GM19397 (cell line): ENCODE results near the gene CCM2.

ENCODE experiments used
- ATAC-seq: cut with Tn5 transposase; IDR thresholded peaks from one replicate; pipeline ENCODE4 v1.9.1; 2021; ENCODE audit warnings: mild to moderate bottlenecking, moderate library complexity; ENCODE audit not compliant: unreplicated experiment

CCM2 gene

DNA sequence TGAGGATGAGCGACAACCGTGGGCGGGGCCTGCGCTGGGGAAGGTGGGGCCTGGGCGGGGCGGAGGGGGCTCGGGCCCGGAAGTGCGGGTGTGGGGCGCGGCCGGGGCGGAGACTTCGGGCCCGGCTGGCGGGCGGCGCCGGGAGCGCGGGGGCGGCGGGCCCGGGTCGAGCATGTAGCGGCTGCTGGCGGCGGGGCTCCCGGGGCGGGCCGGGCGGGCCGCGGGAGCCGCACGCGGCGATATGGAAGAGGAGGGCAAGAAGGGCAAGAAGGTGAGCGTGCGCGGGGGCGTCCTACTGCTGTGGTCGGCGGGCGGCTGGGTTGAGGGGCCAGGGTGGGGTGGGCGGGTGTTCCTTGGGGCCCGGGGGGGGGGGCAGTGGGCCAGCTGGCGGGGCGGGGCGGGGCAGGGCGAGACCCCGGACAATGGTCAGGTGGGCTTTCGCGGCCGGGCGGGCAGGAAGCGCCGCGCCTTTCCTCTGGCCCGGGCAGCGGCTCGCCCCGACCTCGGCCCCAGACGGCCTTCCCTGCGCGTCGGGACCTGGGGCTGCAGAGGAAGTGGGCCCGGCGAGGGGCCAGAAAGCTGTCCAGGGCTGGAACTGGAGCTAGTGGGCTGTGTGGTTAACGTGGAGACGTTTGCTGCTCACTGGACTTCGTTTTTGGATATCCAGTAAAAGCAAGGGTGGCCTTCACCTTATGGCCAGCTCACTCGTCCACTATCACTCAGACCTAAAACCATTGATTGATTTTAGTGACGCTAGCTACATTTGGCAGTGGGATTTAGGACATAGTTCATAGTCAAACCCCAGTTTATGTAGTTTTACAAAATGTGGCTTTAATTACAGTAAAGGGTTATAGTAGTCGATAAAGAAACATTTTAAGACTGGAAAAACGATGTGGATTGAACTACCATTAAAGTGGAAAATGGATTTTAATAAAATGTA lies at the start of gene CCM2:
TSS of gene CCM2 (plus strand) at position 109 of the 940 bp plus-strand sequence. CDS start at position 242, 133 bp downstream.
- peak; percentile 5 for ATAC-seq

DNA sequence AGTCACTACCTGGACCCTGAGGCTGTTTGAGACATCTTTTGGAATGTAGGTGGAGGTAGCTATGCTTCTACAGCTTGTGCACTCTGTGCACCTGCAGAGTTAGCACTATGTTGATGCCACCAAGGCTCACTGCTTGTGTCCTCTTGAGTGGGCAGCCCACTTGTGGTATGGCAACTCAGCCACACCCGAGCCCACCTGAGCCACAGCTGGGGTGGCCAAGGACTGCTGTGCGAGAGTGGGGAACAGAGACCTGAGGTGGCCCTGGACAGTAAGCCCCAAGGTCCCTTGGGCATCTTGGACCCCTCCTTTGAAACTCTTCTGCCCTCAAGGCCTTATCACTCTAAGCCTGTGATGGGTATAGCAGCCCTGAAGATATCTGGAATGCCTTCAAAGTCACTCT lies 46.8 kb upstream of the CCM2 start:
- no peak for ATAC-seq

DNA sequence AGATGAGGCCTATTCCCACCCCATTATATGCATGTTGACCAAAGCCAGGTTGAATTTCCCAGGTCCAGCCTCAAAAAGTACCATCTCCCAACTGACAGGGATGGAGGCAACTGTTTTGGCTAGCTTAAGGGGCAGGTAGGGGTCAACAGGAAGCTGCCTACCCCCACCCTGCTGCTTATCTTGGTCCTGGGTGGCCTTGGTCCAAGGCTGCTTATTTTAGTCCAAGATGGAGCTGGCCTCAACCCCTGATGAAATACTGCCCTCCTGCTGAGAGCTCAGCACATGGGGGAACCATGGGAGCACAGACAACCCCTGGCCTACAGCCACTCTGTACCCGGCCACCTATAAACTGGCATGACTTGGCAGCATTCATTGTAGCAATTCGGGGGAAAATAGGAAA lies 44.3 kb upstream of the CCM2 start:
- no peak for ATAC-seq

DNA sequence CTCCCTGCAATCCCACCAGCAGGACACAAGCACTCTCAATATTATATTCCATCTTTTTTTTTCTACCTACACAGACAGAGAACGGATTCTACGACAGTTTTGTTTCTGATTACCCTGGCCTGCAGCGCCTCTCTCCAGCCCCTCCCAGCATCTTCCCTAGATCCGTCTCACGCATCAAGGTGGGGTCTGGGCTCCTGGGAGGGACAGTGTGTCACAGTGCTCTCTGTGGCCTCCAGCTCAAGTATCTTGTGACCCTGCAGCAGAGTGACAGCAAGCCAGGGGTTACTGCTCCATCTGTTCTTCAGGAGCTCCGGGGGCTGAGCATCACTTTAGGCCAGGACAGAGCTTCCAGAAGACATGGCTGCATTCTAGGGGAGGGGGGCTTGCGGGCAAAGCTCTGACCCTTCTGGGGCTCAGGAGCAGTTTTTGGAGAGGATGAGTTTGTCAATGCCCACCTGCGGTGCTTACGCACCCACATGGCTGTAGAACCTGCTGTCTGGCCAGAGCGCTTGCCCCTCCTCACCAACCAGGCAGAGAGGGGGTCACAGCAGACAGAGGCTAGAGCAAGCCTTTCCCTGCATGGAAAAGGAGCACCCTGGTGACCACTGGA lies 43.7 kb upstream of the CCM2 start:
- ATAC-seq: no peak

DNA sequence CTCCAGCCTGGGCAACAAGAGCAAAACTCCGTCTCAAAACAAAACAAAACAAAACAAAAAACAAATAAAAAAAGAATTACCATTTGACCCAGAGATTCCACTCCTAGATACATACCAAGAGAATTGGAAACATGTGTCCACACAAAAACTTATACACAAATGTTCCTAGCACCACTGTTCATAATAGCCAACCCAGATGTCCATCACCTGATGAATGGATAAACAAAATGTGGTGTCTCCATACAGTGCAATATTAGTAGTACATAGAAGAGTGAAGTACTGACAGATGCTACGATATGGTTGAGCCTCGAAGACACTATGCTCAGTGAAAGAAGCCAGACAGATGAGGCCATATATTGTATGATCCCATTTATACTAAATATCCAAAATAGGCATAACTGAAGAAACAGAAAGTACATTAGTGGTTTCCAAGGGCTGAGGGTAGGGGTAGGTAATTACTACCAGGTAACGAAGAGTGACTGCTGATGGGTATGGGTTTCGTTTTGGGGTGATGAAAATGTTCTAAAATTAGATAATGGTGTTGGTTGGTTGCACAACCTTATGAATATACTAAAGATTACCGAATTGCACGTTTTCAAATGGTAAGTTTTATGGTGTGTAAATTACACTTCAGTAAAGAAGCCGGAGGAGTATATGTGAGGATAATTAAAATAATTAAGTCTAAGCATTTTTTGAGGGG lies 41.2 kb upstream of the CCM2 start:
- ATAC-seq: no peak

DNA sequence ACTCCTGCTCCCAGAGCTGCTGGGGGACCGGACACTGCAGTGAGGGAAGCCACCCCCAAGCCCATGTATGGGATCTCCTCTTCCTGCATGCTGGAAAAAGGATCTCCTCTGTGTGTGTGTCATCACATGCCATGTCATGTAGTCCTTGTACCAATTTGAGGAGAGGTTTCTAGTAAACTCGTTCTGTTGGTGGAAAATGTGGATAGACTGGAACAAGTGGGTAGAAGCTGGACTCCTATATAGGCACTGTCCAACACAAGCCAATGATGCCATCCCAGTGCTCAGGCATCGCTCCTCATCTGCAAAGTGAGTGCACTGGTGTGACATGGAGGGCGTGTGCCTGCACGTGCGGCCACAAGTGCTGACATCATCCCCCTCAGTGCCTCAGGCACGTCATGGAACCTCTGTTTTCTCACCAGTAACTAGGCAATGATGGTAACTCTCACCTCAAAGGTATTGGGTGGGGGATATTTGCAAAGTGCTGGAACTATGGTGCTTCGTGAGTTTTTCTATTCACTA lies 40.5 kb upstream of the CCM2 start:
- ATAC-seq: no peak

DNA sequence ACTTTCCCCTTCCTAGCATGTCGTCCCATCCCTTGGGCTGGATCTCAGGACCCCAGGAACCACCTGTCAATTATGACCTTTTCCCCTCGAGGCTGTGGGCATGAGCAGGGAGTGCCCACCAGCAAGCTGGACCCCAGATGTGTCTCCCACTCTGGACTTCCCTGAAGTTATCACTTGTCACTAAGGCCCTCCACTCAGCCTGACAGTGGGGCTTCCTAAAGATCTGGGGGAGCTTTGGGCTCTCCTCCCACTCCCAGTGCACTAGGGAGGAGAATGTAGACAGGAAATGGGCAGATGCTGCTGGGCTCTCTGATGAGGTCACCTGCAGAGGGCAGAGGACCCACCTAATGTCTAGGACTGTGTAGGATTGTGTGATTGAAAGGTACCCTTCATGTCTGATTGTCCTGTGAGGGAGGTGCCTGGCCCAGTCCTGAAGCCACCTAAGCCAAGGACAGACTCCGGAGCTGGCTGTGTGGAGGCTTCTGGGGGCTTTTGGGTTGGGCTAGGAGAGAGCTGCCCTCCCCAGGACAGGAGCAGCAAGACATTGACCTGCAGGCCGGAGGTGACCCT lies 39.9 kb upstream of the CCM2 start:
- no peak for ATAC-seq

DNA sequence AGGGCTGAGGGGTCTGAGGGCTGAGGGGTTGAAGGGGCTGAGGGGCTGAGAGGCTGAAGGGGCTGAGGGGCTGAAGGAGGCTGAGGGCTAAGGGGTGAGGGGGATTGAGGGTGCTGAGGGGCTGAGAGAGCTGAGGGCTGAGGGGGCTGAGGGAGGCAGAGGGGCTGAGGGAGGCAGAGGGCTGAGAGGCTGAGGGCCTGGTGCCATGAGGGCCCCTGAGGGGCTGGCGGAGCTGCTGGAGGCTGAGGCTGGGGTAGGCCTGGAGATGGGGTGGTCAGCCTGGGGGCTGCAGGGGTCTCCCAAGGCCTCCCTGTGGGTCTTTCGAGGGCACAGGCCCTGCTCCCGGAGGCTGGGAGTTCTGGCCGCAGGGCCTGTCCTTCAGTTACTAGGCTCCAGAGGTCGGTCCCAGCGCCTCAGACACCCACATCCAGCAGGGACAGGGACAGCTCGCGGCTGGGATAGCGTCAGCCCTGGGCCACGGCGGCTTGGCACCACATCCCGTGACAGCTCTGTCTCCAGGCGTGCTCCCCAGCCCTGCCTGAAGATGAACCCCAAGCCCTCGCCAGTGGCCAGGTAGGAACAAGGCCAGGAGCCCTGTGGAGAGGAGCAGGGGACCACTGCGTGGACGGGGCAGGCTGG lies 38.0 kb upstream of the CCM2 start:
- ATAC-seq: no peak

DNA sequence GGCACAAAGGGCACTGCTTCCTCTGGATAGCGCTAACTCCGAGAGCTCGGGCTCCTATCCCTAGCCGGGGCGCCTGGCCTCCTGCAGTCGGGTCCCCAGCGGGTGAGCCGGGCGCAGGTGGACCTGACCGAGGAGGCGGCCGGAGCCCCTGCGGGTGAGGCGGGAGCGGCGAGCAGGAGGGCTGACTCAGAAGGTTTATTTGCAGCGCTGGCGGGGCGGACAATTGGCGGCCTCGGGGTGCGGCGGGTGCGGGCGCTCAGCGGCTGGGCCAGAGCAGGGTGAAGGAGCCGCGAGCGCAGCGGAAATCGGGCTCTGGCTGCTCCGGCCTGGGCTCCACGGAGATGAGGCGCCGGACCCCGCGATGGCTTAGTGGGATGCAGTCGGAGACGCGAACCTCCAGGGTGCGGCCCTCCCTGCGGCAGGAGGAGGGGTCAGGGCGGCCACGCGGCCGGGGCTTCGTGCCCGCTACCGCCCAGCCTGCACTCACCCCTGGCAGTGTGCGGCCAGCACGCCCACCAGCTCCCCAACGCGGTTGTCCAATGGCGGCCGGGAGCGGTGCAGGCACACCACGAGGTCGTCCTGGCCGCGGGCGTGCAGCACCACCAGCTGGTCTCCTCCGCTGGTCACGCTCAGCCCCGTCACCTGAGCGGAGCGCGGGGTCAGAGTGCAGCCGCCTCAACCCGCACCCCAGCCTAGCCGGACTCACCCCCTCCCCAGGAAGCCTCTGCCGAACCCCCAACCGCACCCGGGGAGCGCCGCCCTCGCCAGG lies 37.3 kb upstream of the CCM2 start:
- ATAC-seq: no peak

DNA sequence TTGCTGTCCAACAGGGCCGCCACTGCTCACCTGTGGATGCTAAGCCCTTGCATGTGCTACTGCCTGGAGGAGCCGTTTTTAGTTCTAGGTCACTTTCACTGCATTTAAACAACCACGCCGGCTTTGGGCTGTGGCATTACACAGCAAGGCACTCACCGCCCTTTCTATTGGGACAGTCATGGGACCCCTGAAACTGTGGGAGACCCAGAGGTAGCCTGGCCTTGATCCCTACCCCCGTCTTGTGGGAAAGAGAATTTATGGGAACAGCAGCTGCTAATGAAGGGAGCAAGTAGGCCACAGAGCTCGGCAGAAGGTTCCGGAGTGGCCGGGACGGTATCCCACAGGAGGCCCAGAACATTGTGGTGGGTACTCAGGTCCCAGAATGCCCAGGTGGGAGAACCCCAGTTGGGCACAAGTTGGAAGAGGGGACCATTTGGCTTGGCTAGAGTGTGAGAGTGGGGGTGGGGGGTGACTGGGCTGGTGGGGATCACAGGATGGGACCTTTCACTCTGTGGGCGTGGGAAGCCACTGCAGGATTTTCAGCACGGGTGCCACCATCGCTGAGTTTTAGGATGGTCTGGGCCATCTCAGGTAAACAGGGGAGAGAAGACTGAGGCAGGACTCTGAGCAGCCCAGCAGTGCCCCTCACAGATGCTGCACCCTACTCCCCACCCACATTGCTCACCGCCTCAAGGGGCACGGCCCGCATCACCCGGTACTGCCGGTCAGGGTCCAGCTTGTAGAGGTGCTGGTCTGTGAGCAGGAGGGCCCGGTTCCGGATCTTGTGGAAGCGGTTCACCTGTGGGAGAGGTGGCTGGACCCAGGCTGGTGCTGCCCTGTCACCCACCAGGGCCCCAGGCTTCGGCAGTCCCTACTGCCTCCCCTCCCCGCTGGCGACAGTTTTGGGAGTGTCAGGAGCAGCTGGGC lies 36.4 kb upstream of the CCM2 start:
- ATAC-seq: no peak

DNA sequence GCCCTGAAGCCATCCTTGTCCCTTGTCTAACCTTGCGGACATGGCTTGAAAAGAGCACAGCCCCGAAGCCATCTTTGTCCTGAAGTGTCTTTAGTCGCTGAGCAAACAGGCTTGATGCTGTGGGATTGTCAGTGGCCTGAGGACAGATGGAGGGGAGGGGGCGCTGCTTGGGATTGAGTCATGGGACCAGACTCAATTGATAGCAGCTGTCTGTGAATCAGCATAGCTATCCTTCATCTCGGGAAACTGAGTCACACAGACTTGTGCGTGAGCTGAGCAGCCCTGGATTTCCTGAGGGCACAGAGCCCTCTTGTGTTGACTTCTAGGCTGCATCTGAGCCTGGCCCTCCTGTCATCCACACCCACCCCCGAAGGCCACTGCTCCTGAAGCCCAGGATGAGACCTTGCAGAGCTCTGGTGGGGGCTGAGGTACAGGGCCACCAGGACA lies 35.6 kb upstream of the CCM2 start:
- ATAC-seq: no peak

DNA sequence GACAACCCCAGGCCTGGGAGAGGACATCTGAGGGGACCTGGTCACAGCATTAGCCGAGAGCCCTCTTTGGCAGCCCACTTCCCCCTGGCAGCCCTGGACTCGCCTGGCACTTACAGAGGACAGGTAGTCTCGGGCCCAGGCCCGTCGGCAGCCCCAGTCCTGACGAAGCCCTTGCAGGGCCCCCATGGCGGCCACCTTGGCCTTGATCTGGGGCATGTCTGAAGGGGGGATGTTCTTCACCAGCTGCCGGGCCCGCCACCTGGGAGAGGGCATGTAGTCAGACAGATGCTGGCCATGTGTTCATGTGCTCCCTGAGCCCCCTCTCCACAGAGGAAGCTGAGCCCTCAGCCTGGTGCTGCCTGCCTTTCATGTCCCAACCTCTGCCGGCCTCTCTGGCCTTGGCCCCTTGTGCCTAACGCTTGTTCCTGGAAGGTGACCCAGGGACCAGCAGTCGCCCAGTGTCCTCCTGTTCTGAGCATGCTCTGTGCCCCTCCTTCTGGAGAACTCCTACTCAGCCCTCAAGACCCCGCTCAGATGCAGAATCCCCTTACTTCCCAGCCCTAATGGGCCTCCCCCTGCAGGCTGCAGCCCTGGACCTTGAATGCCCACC lies 35.1 kb upstream of the CCM2 start:
- no peak for ATAC-seq

DNA sequence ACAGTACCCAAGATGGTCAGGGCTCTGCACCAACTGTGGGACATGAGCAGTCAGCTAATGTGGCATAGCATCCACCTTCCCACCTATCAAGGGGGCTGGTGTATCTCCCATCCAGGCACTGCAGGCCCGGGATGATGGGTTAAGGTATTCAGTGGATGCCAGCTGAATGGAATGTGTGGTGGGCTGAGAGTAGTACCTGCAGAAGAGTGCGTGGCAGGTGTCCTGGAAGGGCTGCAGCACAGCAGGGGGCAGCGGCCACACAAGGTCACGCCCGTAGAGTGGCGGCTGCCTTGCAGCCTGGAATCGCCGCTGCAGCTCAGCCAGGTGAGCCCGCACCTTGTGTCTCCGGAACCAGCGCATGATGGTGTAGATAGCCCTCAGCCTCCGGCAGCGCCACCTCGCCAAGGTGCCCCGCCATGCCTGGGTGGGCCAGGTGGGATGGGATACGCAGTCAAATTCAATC lies 34.5 kb upstream of the CCM2 start:
- ATAC-seq: no peak

DNA sequence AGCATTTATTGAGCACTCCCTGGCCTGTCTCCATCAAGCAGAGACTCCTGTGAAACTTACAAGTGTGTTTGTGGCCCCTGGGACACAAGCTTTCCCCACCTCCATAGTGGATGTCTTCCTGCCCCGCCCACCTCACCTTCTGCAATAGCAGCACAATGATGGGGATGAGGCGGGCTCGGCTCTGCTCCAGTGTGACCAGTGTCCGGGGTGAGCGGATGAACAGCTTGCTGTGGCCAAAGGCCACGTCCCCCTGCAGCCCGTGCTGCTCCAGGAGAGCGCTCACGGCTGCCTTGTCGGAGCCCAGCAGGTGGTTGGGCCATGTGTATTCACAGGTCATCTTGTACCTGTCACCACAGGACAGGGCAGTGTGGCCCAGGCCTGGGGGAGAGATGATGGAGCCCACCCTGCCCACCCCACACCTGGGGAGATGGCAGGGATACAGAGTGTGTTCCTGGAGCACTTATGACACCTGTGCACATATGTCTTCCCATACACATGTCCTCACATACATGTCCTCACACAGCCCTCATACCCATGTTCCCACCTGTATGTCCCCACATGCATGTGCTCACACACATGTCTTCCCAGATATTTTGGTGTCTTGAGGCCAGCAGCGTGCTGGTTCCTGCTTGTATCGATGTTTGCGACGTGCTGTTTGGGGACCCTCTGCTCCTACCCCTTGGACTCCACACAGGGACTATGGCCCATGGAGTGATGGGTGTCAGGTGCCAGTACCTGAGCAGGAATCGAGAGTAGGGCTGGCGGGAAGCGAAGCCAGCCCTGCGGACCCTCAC lies 33.9 kb upstream of the CCM2 start:
- ATAC-seq: no peak

DNA sequence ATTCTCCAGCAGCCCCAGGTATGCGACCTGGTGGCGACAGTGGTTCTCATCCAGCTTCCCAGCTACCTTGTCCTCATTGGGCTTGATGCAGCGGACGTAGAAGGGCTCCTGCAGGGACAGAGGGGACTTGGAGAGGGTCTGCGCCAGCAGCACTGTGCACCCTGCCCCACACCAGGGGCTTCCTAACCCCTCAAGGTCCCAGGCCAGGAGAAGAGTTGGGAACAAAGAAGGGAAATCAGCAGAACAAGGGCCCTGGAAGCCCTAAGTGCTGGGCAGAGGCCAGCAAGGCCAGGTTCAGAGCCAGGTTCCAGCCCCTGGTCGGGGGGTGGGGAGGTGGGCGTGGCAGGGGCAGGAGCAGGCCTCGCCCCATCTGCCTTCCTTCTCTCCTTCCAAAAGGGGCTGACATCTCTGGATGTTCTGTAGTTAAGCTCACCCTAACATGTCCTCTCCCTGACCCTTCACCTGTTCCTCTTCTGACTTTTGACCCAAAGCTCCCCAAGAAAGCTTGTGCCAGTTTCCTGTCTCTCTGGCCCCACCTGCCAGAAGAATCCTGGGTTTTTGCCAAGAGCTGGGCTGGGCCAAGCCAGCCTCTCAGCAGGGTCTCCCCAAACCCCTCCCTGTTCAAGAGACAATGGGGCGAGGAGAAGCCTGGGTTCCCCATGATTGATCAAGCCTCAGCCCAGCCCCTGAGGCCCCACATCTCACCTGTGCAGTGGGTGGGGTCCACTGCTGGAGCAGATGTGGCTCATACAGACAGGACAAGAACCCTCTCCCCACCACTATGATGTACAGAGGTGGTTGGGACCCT lies 33.1 kb upstream of the CCM2 start:
- no peak for ATAC-seq

DNA sequence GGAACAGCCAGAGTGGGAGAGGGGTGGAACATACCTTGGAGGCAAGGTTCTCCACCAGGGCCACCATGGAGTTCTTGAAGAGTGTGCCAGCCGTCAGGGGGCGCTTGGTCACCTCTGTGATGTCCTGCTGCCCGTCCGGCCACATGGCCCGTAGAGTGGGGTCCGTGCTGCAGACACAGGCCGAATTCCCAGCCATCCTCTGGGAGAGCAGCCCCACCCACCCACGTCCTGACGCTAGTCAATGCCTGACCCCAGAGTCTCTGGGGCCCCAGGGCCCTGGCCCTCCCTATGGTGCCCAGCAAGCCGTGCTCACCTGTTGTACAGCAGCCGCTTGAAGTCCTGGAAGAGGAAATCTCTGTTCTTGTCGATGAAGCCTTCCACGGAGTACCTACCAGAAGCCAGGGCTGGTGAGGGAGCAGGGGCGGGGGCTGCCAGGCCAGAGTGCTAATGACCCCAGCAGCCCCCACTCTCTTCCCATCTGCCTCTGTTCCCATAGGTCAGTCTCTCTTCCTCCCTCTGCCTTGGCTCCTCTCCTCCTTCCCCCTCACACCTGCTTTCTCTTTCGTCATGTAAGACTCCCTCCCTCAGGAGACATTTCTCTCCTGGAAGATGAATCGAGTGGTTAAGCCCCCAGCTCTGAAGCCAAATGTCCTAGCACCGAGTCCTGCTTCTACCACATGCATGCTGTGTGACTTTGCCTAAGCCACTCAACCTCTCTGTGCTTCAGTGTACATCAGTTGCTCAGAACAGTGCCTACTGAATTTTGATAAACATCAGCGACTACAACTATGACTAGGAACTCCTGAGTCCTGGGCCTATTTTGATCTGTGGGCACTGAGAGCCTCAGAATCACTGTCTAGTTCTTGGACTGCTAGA lies 32.2 kb upstream of the CCM2 start:
- ATAC-seq: no peak
